CMK (cell line): ENCODE data around the gene TRIM43.
"Not testable (repeated sequence)": the region's sequence is repeated elsewhere in the genome, so short reads cannot be mapped to it uniquely, and the experiment has no call there.

Source experiments
- DNase-seq: peaks from one replicate; pipeline ENCODE4 v3.0.0-alpha.2; 2010; ENCODE audit warnings: low read depth

Gene TRIM43

DNA sequence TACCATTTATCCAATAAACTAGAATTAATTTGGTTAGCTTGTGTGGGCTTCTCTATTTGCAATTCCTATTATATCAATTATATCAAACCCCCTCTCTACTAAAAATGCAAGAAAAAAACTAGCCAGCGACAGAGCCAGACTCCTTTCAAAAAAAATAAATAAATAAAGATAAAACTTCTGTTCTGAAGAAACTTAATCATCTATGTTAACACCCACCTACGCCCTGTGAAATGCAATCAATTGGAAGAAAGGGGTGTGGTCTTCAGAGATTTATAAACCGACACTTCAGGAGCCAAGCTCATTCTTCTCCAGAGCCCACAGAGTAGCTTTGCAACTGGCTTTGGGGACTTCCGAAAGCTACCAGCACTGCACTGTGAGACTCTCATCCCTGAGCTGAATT lies at the start of gene TRIM43:
Gene TRIM43 (plus strand): TSS at position 301 of the 400 bp plus-strand sequence. CDS start 2,023 bp downstream, outside the sequence.
- DNase-seq = not testable (repeated sequence)

DNA sequence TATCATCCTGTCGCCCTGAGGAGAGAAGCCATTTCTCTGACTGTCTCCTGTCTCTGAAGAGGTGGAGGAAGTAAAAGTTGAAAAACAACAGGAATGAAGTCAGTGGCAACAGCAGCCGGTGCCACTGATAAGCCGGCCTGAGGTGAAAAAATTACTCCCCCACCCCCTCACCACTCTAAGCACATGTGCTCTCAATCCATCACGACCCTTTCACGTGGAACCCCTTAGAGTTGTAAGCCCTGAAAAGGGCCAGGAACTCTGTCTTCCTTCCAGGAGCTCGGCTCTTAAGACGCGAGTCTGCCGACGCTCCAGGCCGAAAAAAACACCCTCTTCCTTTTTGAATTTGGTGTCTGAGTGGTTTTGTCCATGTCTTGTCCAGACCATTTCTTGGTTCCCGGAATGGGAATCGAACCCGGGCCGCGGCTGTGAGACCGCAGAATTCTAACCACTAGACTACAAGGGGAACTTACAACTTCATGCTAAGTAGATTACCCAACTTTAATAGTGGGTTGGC lies 40.7 kb upstream of the TRIM43 start:
- peak; percentile 9 for DNase-seq

DNA sequence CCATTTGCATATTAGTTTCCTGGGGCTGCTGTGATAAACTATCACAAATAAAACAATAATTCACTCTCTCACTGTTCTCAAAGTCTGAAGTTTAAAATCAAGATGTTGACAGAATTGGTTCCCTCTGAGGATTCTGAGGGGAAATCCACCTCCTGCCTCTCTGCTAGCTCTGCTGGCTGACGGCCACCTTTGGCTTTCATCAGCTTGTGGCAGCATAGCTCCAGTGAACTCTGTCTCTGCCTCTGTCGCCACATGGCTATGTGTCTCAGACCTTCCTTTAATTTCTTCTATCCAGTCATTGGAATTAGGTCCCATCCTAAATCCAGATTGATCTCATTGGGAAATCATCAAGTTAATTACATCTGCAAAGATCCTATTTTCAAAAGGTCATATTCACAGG lies 38.9 kb upstream of the TRIM43 start:
- no peak for DNase-seq

DNA sequence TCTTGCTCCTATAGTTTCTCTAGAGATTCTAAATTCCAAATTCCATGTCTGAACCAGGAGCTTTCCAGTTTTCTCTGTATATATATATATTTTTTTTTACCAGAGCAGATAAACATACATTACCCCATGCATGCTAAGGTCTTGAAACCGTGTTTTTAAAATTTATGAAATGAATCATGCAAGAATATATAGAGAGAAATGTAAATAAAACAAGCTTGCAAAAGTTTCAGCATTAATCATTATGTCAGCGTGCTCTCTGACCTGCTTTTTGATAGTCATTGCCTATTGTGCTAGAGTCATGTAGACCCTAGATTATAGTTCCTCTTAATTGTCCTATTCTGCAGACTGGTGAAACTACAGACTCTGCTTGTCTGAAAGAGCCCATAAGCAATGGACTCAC lies 22.6 kb upstream of the TRIM43 start:
- no peak for DNase-seq

DNA sequence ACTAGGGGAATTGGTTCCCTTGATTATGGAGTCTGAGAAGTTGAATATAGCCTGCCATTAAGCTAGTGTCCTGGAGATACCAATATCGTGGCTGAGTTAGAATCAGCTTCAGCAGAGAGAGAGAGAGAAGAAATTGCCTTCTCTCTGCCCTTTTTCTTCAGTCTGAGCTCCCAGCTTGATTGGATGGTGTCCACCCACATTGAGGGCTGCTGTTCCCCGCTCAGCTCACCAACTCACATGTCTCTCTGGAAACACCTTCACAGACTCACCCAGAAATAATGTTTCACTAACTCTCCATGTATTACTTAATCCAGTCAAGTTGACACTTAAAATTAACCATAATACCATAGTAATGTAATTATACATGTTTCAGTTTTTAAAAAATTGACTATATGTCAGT lies 17.9 kb upstream of the TRIM43 start:
- no peak for DNase-seq

DNA sequence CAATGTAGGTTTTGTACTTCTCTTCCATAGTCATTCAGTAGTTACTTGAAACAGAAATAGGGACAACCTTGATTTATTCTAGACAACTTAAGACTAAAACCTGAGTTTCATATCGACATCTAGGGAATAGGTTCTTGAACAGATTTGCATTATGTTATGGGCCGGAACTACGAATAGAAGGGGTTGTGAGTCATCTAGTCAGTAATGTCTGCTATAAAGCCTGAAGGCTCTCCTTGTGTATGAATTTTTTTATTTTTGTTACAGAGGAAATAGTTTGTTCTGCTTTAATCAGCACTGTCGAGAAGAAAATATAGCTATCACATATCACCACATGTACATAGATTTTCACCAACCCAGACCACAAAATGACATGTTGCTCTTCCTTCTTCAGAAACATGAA lies 17.3 kb upstream of the TRIM43 start:
- no peak for DNase-seq

DNA sequence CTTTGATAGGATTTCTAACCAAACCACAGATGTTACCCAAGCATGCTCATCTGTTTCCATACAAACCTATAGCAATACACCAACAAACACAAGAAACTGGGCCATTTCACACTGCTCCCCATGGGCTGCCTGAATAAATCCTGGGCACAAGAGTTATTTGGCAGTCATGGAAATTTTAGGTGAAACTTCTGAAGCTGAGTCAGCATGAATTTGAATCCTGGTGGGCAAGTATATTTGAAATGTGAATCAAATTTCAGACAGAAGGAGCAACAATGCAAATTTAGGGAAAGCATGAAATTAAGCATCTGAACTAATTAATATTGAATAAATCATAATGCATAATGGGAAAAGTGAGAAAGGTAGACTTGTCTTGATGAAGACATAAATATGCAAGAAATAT lies 15.9 kb upstream of the TRIM43 start:
- no peak for DNase-seq

DNA sequence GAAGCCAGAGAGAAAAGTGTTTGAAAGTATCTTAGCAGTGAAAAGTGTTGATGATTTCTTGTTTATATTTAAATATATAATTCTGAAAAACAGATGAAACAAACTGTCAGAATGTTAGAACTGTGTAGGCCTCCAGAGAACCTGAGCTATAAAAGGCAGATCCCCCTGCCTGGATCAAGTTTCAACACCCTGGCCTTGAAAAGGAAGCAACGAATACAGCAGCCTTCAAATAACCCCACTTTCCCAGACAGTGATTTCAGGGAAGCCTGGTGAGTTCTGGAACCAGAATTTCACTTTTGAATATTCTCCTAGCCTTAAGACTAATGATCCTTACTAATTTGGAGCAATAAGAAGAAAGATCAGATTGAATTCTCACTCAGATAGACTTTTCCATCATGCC lies 13.3 kb upstream of the TRIM43 start:
- no peak for DNase-seq

DNA sequence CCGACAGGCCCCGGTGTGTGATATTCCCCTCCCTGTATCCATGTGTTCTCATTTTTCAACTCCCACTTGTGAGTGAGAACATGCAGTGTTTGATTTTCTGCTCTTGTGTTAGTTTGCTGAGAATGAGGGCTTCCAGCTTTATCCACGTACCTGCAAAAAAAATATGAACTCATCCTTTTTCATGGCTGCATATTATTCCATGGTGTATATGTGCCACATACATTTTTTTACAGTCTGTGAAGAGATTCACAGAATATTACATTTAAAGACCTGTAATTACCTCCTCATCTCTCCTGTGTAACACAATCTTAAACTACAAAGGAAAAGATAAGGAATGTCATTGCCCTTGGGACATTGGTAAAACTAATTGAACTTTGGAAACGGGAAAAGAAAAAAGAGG lies 8.3 kb upstream of the TRIM43 start:
- not testable (repeated sequence) for DNase-seq

DNA sequence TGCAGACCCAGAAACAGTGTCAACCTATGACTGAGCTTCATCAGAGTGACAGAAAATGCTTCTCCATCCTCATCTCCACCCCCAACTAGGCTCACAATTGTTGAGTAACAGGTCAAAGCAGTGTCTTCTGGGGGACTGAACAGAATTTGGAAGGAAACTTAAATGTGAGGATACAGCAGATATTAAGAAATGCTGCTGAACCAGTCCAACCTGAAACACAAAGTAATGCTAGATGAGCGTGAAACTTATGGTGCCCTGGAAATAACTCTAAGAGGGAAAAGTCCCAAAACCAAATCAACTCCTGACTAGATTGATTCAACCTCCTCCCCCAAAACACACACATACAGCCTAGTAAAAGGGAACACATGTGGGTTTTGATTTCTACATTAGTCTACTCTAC lies 7.5 kb upstream of the TRIM43 start:
- not testable (repeated sequence) for DNase-seq

DNA sequence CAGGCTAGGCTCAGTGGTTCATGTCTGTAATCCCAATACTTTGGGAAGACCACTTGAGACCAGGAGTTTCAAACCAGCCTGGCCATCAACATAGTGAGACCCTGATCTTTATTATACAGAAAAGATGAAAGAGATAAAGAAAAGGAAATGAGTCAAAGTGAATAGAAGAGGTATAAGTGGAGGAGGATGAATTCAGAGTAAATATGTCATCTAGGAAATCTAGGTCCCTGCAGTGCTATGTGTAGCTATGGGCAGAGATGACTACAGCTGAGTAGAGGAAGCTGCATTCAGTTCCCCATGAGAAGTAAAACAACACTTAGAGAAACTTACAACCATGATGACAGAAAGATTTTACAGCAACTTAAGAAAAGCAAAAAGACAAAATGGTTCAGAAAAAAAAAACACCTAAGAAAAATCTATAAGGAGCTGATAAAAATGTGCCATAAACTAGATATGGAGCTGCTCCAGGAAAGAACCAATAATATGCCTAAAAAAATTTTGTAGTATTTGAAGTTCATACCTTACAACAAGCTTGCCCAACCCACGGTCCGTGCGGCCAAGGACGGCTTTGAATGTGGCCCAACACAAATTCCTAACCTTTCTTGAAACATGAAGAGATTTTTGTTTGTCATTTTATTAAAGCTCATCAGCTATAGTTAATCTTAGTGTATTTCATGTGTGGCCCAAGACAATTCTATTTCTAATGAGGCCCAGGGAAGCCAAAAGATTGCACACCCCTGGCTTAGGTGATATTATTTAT lies 1.8 kb upstream of the TRIM43 start:
- DNase-seq = not testable (repeated sequence)

DNA sequence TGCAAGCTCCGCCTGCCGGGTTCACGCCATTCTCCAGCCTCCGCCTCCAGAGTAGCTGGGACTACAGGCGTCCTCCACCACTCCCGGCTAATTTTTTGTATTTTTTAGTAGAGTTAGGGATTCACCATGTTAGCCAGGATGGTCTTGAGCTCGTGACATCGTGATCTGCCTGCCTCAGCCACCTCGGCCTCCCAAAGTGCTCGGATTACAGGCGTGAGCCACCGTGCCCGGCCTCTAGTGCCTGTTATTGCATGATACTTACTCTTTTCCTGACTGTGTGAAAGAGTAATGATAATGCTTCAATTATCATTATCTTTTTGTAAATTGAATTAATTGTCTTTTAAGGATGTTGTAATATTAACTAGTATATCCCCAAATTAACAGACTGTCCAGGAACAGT lies 1.2 kb downstream of the TRIM43 start:
- not testable (repeated sequence) for DNase-seq

DNA sequence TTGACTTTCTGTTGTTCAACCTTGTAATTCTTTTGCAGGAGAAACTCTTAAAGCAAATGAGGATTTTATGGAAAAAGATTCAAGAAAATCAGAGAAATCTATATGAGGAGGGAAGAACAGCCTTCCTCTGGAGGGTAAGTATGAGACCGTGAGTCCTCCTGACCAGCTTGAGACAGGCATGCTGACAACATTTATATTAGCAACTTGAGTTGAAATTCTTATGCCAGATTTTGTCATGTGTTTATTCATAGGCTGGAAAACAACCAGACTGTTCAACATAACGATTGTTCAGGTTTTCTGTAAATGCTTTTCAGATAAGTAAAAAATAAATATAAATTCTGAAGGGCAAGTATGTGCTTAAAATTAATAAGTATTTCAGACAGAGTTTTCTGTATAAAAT lies 3.2 kb downstream of the TRIM43 start:
- DNase-seq = not testable (repeated sequence)

DNA sequence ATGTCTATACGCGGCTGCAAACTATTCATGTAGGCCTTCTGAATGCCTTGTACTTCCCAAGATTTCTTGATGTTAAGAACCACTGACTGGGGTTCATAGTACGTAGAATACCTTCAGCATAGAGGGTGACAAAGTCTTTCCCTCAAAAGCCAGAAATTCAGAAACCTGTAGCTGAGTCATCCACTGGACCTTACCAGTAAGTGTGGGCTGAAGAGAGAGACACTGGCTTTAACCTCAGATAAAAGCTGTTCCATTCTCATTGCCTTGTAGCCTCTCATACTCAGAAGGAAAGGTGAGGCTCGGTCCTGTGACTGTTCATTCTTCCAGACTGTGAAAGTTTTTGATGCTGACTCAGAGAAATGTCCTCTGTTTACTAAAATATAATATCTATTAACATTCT lies 9.5 kb downstream of the TRIM43 start:
- not testable (repeated sequence) for DNase-seq

DNA sequence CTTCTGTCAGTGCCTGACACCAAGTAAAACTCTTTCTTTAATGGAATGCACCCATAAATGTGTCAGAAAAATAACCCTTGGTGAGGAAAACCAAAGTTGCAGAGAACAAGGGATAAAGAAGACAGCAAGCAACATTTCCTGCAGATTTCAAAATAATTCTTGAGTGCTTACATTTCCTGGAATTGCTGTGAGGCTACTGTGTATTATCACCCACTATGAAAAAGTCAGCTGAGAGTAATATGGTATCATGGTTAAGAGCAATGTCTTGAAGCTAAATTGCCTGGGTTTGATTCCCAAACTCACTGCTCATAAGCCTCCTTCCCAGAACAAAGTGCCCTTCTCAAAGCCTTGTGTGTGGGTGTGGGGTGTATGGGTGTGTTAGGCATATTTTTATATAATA lies 10.3 kb downstream of the TRIM43 start:
- DNase-seq = not testable (repeated sequence)

DNA sequence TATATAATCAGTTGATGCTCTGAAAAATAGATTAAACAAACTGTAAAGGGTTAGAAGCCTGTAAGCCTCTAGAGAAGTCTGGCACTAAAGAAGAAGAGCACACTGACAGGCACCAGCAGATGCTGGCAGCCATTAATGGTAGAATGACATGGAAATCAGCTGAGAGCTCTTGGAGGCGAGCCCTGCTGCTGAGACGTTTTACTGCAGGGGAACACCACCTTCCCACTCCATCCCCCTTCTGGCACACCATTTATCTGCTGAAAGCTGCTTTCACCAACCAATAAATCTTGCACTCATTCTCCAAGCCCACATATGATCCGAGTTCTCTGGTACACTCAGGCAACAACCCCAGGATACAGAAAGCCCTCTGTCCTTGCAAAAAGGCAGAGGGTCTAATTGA lies 16.6 kb downstream of the TRIM43 start:
- DNase-seq = not testable (repeated sequence)

DNA sequence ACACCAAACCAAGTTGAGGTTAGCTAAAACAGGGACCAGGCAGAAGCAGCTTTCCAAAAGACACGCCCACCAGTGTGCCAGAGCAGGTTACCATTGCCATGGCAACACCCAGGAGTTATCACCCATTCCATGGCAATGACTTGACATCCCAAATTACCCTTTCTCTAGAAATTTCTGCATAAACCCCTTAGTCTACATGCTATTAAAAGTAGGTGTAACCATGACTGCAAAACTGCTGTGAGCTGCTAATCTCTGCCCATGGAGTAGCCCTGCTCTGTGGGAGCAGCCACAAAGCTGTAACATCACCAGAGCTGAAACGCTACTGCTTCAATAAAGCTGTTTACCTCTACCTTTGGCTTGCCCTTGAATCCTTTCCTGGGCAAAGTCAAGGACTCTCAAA lies 18.0 kb downstream of the TRIM43 start:
- not testable (repeated sequence) for DNase-seq

DNA sequence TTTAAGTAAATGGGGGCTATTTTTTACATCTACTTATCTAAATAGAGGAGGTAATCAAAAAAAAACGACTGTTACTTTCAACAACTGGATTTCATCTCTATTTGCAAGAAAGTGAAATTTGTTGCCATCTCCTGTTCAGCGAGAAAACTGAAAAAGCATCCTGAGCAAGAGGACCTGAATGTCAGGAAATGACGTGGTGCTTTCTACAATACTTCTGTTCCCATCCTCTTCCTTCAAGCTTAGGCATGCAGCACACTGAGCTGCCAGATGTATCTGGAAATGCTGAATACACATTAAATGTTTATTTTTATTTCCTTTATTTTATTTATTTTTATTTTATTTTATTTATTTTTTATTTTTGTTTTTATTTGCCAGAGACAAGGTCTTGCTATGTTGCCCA lies 21.2 kb downstream of the TRIM43 start:
- DNase-seq = not testable (repeated sequence)

DNA sequence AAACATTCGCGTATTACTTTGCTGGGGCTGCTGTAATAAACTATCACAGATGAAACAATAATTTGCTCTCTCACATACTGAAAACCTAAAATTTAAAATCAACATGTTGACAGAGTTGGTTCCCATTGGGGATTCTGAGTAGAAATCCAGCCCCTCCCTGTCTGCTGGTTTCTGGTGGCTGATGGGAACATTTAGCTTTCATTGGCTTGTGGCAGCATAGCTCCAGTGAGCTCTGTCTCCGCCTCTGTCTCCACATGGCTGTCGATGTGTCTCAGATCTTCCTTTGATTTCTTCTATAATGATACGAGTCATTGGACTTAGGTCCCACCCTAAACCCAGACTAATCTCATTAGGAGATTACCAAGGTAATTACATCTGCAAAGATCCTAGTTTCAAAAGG lies 30.9 kb downstream of the TRIM43 start:
- DNase-seq = not testable (repeated sequence)

DNA sequence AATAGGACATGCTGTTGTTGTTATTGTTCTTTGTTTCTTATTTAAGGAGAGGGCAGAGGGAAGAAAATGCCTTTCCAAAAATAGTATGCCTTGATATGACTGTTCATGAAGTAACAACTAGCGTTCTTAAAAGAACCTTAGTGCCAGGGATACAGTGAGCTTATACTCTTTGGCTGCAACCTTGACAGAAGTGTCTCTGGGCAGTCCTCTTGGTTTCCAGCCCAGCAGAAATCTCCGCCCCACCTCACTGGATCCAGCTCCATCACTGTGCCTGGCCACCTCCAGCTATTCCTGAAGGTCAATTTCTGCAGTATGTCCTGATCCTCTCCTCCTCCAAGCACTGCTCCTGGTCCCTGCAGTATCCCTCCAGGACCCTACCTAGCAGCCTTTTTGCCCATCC lies 39.2 kb downstream of the TRIM43 start:
- not testable (repeated sequence) for DNase-seq

DNA sequence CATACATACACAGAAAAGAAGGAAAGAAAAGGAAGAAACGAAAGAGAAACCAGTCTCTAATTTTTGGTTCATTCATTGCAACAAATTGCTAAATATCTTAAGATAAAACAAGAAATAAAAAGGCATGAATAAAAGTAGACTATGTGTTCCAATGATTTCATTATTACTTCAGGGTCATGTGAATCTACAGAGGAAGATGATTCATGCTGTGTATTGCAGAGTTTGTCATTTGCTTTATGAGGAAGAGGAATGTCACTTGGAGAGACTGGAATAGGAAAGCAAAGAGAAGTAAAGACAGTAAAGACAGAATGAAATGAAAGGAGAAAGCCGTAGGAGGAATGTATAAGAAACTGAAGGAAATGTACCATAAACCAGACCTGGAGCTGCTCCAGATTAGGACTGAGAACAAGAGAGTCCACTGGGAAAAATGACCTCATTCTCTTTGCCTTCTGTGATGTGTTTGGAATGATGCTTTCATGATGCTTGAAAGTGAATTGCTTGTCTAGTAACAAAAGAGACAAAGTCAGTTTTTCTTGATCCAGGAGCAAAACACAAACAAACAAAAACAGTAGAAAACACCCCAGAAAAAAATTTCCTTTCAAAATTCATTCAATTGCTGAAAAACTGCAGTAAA lies 41.9 kb downstream of the TRIM43 start:
- DNase-seq = not testable (repeated sequence)

DNA sequence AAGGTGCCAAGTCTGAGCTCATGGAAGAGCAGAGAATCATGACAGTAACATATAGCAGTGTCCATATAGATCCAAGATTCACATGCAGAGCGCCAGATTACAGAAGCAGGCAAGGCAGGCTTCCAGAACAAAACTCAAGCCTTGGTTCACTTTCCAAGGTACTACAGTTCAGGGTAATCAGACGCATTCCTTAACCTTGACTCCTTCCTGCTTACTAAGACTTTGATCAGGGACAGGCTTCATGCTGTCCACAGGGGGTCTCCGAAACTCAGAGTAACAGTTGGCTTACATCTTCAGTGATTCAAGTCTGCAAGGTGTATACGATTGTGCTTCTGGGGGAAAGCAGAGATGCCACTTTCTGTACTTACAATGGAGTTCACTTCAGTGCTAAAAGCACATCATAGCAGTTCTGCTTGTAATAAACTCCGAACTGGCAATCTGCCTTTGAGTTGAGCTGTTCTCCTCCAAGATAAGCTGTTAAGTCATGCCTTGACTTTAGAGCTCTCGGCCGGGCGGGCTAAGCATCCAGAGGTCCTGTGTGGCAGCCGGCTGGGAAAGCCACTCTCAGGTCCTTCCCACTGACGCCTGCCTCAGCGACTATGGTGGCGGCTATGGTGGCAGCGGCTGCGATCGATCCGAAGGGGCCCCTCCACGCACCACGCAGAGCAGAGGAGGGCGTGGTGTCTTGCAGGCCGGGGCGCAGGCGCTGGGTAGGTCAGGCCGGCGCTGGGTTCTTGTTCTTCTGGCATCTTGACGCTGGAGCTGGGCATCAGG lies 48.9 kb downstream of the TRIM43 start:
- DNase-seq = not testable (repeated sequence)

DNA sequence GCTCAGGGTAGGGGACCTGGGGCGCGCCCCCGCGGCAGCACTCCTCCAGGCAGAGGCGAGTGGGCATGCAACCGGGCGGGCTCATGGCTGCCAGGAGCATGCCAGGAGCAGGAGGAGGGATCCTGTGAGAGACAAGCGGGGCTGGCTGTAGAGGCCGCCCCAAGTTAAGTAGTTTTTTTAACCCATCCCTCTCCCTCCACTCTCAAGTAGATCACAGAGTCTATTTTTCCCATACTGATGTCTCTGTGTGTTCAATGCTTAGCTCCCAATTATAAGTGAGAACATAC lies 49.4 kb downstream of the TRIM43 start:
- DNase-seq = not testable (repeated sequence)
